Fibroblast of skin of right biceps (primary cell): ENCODE results near the gene CCDC197.

Source experiments
- DNase-seq: peaks from one replicate; pipeline ENCODE4 v3.0.0-alpha.2; 2013

Gene CCDC197

DNA sequence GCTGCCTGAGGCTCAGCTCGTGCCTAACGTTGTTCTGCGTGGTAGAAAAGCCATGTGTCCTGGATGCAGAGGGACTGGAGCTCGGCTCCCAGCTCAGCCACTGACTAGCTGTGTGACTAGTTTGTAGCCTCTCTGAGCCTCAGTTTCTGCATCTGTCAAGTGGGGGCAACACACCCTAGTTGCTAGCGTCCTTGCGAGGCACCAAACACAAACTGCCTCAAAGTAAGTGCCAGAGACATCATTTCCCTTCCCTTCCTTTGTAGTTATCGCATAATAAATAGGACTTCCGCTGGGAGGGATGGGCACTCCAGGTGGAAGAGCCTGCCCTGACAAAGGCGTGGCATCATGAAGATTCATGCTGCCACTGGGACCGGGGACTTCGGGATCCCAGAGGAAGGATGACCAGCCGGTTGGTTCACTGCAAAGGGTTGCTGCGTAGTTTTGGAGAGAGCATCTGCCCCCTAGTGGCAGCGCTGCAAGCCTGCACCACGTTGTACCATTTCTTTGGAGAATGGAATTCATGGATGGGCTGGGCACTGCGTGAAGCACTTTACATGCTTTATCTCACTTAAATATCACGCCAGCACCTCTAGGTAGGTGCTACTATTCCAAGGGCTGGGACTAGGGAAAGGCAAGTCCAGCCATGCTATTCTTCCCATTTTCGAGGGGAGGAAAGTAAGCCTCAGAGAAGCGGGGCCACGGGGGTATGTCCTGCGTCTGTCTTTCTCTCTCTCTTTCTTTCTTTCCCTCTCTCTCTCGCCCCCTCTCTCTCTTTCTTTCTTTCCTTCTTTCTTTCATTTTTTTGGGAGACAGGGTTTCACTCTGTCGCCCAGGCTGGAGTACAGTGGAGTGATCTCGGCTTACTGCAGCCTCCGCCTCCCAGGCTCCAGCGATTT lies 4.6 kb downstream of the CCDC197 start:
- DNase-seq, result peak; percentile 59

DNA sequence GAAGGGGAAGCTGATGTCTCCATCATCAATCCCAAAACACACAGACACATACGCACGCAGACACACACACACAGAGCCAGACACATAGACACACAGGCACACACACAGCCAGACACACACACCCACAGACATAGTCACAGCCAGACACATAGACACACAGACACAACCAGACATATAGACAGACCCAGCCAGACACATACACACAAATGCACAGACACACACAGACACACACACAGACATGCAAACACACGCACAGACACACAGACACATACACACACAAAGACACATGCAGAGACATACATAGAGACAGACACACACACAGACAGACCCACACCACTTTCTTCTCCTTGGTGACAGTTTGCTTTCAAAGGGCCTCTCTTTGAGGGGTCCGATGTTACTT lies 6.3 kb downstream of the CCDC197 start:
- no peak for DNase-seq

DNA sequence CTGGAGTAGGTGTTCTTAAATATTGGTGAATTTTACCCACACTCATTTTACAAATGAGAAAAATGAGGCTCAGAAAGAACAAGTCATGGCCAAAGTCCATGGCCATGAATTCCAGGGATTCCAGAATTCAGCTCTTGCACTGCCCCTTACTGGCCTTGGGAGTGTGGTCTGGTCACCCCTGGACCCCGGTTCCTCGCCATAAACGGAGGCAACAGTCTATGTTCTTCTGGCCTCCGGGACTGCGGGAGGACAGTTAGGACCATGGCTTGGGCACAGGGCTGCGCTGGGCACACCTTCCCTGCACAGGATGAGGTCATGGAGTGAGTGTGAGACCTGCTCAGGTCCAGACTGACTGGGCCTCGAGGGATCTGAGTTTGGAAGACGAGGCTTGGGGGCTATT lies 6.9 kb downstream of the CCDC197 start:
- no peak for DNase-seq

DNA sequence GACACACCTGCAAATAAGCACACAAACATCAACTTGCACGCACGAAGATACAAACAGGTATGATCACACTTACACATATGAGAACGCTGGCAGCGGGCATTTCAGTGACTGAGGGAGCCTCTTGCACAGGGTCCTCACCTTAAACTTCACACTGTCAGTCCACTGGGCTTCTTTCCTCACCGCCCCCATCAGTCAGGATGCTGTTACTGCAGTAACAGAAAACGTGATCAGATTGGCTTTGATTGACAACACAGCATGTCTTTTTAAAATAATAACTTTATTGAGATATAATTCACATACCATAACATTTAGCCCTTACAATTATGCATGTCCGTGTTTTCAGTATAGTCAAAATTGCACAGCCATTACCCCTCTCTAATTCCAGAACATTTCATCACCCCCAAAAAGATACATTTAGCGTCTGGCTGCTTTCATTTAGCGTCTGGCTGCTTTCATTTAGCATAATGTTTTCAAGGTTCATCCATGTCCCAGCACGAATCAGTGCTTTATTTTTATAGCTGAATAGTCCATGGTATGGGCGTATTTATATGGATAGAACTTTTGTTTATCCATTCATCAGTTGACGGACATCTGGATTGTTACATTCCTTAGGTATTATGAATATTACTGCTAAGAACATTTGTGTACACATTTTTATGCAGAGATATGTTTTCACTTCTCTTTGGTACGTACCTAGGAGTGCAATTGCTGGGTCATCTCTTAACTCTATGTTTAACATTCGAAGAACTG lies 8.4 kb downstream of the CCDC197 start:
- DNase-seq, result no peak

DNA sequence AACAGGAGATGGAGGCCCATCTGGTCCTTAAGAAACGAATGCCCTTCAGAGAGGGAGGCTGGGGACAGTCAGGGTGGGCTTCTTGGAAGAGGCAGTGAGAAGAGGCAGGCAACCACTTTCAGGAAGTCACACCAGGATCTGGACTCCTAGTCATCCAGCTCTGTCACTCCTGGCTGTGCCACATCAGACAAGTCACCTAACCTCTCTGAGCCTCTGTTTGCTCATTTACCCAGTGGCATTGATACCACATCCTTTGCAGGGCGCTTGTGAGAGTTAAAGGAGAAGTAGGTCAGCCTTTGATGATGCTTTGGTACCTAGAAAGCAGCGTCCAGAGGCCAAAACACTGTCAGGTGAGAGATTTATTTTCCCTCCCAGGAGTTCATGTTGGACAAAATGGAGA lies 11.1 kb downstream of the CCDC197 start:
- DNase-seq, result no peak

DNA sequence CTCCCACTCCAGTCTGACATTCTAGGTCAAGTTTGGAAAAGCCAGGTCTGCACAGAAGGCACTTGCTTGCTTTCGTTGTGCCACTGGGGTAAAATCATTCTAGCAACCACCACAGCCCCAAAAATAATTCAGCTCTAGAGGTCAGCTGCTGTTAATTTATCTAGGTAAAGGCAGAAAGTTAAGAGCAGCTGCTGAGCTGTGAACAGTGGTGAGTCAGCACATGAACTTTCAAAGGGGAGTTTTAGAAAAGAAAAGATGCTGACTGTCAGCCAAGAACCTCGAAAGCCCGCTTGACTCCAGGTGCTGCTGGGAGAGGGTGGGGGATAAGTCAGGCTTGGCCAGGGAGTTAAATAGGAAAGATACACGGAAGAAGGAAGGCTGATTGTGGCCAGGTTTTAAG lies 12.7 kb downstream of the CCDC197 start:
- DNase-seq, result peak; percentile 43

DNA sequence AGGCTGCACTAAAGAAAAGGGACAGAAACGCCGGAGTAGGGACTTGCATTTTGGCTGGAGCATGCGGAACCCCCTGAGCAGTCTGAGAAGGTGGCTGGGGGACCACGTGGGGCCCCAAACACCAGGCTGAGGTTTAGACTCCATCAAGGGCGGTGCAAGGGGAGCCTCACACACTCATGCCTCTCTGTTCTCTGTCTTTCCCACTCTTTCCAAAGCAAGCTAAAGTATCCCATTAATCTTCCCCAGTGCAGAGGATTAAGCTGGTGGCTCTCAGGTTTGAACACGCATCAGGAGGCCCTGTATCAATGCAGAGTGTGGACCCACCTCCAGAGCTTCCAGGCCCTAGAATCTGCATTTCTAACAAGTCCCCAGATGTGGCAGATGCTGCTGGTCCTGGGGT lies 13.5 kb downstream of the CCDC197 start:
- no peak for DNase-seq

DNA sequence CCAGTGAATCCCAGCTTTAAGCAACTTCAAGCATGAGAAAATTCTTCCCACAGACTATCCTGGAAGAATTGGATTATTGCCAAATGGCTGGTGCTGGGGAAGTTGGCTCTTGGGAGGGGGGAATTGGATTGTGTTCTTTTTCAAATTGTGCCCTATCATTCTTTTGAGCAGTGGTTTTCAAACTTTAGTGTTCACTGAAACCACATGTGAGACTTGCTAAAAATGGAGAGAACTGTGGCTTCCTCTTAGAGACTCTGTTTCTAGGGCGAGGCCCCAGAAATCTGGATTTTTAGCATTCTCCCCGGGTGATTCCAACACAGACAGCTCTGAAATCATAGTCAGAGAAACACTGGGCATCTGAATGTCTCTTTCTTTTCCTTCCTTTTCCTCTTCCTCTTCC lies 14.7 kb downstream of the CCDC197 start:
- DNase-seq, result peak; percentile 26

DNA sequence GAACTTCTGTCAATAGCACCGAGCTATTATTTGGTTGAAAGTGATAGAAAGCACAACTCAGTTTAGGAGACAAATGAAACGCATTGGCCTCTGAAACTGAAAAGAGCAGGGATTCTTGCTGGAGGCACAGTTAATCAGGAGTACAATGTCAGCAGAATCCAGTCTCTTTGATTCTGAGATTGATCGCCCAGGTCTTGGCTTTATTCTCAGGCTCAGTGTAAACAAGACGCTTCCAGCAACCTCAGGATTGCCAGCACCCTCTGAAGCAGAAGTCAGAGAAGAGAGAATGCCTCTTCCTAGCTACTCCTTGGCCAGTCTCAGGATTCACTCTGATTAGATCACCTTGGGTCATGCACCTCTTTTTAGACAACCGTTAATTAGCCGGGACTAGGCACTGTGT lies 17.3 kb downstream of the CCDC197 start:
- no peak for DNase-seq

DNA sequence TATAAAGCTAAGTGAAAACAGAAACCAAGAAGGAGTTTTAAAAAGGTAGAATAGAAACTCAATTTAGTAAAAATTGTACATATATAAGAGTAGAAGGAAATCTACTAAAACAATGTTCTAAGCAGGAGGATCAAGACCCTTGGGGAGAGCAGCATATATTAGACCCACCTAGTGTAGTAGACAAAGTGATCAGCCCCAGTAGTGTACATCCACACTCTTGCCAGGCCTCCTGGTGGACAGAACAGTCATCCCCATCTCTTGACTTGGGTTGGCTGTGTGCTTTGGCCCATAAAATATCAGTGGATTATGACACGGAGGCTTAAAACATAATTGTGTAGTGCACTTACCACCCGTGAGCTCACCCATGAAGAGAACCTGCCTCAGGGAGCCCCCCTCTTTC lies 18.1 kb downstream of the CCDC197 start:
- DNase-seq, result no peak

DNA sequence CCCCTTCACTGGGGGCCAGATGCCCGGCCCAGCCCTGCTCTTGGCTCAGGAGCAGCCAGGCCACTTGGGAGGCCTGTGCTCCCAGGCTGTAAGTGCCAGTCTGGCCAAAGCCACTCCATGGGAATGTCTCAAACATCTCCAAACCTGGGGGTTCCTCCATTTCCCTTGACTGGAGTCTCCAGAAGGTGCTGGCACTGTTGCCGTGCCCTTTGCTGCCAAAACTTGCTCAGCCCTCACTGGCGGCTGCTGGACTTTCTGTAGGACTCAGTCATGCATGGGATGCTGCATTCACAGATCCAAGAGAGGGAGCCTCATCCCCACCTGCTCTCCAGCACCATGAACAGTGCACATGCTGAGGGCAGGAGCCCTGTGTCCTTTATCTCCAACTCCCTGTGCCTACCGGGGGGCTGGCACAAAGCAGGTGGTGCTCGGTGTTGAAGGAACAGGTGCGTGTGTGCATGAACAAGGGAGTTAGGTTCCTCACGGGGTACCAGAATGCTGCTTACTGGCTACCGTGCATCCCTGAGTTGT lies 19.4 kb downstream of the CCDC197 start:
- no peak for DNase-seq

DNA sequence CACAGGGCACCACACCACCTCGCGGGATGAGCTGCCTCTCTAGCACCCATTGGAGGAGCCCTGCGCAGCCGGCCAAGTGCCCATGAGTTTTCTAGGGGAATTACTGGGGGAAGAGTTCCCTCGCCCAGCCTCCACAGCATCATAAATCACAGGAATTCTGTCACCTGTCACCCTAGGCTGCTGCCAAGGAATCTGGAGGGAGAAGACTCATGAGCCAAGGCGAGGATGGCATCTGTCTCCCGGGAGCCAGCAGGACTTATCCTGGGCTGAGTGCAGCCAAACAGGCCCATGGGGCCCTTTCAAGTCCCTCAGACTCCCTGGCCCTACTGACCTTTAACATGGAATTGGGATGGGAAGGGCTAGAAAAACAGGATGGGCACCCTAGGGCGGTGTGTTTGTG lies 21.2 kb downstream of the CCDC197 start:
- no peak for DNase-seq

DNA sequence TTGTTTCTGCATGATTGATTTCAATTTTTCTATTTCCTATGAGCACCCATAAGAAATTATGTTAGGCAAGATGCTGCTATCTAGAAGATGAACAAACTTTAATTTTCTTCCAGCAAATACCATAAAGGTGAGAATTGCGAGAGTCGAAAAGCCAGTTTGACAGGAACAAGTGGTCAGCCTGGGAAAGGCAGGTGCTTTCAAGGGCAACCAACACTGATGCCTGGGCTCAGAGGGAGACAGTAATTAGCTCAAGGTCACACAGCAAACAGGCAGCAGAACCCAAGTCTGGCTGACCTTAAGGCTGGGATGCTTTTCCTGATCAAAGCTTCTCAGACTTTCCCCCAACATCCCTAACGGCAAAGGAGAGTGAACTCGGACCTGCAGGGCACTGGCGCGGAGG lies 22.2 kb downstream of the CCDC197 start:
- DNase-seq, result no peak

DNA sequence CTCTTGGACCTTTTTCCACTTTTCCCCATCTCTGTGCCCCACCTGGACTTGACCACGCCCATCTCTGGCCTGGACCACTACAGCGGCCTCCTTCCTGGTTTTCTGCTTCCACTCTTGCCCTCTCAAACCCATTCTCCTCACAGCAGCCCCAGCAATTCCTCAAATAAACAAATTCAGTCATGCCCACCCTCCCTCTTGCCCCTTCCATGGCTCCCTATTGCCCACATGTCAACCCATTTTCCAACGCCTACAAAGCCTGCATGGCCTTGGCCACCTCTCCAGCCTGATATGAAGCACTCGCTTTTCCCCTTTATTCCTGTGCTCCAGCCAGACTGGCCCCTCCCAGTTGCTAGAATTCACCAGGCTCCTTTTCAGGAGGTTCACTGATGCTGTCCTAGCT lies 23.2 kb downstream of the CCDC197 start:
- no peak for DNase-seq

DNA sequence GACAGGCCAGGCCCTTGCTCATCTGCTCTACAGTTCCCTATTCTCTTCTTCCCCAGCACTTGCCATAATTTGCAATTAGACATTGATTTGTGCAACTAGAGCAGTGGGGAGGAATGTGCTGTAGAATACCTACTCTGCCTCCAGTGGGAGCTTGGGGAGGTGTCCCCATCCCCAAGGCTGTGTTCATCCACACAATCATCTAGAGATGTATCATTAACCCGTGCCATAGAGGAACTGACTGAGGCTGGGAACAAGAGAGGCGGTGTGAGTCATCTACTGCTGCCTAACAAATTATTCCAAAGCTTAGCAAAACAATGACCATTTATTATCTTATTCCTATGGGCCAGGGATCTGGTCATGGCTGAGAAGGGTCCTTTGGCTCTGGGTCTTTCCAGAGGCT lies 23.9 kb downstream of the CCDC197 start:
- peak; percentile 40 for DNase-seq

DNA sequence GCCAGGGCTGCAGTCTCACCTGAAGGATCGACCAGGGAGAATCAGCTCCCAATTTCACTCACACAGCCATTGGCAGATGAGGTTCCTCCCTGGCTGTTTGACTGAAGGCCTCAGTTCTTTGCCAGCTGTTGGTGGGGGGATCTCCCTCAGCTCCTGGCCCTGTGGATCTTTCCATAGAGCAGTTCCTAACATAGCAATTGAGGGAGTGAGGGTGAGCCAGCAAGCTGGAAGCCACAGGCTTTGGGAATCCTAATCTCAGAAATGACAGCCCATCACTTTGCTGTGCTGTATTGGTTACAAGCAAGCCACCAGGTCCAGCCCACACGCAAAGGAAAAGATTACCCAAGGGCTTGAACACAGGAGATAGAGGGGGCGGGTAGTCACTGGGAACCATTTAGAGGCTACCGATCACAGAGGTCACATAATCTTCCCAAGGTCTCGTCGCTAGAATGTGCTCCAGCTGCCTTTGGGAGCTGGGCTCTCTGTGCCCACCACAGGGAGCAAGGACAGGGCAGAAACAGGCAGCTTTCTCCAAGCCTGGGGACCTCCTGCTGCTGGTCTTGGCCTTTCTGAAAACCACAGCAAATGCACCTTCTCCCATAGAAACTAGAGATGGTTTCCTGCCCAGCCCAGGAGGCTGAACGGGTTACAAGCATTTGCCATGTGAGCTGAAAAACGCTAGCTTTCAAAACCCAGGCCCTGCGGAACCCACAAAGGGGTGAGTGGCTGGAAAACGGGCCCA lies 24.5 kb downstream of the CCDC197 start:
- DNase-seq, result no peak

DNA sequence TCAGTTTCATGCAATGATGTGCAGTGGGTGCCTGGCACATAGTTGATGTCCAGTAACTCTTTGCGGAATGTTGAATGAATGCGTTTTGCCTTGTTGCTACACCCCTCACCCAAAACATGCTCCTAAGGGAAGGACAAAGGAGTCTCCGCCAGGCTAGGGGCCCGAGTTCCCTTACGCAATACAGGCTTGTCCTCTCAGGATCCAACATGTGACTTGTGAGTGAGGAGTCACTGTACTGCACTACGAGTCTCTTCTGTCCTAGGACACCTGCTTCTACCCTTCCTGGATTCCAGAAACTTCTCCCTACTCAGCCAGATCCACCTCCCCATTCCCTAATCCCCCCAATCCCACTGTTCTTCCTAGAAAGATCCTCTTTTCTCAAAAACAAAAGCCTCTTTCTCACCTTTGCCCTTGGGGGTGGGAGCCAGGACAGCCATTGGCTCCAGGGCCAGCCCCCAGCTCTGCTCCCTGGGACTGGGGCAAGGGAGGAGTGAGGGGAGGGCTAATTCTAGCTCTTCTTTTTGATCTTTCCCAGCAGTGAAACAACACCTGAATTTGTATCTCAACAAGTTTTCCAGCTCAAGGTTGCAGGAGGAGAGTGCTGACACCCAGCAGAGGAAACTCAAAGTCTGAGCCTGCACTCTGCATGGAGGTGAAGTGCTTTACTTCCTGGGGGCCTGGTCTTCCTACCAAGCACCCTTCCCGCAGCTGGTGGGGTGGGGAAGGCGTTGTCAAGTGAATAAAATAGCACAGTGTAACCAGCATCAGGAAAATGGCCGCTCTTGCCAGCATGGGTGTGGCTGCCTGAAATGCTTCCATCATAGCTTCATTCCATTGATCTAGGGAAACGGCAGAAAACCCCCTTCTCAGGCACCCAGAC lies 25.7 kb downstream of the CCDC197 start:
- no peak for DNase-seq

DNA sequence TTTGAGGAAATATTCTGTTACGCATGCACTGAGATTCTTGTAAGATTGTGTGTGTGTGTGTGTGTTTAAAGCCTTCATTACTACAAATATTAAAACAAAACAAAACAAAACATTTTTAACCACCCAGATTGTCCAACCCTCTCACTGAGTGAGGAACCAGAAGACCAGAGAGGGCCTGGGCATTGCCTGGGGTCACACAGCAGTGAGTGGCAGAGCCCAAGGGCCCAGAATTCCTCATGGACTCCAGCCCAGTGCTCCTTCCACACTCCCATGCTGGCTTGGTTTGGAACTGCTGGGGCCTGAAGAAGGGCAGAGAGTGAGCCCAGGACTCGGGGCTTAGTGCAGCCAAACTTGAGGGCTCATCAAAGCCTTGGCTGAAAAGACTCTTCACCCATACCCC lies 27.4 kb downstream of the CCDC197 start:
- DNase-seq, result no peak

DNA sequence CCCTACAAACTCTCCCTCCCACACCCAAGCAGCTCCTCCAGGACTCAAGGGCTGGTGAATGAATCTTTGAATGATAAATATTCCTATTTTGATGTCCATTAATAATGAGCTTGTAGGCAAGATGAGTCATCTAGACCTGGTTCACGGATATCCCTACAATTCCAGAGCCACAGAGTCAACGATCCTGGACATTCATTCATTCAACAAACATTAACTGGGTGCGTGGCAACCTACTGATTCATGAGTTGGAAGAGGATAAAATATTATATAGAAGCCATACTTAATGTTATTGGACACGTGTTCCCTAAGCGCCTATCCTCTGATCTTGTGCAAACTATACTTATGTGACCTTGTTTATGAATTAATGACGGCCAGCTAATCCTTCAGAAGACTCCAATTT lies 28.6 kb downstream of the CCDC197 start:
- peak; percentile 20 for DNase-seq

DNA sequence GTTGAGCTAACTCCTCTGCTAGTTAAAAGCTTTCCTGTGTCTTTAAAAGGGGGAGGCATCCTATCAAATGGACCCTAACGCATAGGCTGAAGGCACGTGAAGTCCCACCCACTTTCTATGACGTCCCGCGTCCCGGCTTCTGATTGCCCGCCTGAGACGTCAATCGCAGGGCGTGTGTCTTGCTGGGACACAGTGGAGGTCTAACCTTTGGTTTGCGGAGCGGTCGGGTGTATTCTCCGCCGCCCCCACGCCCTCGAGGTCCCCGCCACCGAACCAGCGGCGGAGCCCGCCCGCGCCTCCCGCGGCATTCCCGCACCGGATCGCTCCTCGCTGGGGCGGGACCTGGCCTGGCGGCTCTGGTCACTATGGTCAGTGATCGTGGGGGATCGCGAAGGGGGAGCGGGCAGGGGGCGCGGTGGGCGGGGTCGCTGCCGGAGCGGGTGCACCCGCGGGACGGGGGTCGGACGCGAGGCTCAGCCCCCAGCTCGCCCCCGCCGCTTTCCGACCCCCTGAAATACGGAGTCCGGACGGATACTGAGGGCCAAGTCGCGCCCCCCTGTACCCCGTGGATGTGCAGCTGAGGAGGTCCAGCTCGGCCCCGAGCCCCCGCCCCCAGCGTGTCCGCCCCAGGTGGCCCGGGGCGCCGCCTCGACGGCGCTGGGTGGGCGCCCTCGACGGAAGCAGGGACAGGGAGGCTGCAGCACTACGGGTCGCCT lies 29.2 kb downstream of the CCDC197 start, which contains the start of gene OTUB2:
OTUB2 (plus strand) TSS at position 168 of the 716 bp plus-strand sequence; CDS start at position 366, 198 bp downstream.
- DNase-seq, result peak; percentile 99

DNA sequence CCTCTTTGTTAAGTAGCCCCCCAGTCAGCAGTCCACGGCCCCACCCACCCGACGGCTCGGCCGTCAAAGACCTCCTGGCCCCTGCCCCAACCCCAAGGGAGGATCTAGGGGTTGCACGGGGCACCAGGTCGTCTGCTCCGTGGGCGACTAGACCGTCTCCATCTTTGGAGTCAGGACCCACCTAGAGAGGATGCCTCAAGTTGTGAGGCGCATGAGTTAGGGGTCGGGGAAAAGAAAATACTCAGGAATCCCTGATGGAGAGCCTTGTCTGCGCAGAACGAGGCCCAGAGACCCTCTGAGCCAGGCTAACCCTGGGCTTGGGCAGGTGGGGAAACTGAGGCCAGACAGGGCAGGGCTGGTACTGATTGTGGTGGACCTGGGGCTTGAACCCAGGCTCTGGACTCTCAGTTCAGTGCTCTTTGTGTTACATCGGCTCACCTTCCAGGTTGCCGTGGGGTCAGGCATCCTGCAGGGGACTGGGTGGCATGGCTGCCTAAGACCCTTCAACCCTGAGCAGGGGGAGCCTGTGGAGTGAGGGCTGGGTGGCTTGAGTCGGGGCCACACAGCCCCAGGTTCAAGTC lies 29.9 kb downstream of the CCDC197 start:
- DNase-seq, result no peak
